ENCODE measurements around the gene TANGO6.
"Not testable (repeated sequence)": the region's sequence is repeated elsewhere in the genome, so short reads cannot be mapped to it uniquely, and the experiment has no call there.

The TANGO6 gene

GRCh38 chr16:69118468-69118867 lies 275.1 kb downstream of the TANGO6 start:
- no peak for DNase-seq (ENCODE audit: low read depth)

- DNase-seq (ENCODE audit: low read depth) = no peak
Observed at GRCh38 chr16:69118994-69119393, 275.7 kb downstream of the TANGO6 start.

DNA sequence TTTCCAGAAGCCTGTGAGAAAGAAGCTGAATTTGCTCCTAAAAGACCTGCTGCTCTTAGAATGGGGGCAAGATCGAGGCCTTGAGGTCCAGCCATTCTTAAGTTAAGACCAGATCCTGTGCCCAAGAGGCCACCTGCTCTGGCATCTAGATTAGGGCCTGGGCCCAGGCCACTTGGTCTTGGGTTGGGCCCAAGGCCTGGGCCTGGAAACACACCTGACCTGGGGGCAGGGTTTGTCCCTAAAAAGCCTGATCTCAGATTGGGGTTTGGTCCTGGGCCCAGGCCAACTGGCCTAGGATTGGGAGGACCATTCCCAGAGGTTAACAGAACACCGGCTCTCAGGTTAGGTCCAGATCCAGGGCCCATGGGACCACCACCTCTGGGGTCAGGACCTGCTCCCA lies 276.2 kb downstream of the TANGO6 start:
- DNase-seq (ENCODE audit: low read depth) = no peak

- no peak for DNase-seq (ENCODE audit: low read depth)
Observed at GRCh38 chr16:69120096-69120664, 276.8 kb downstream of the TANGO6 start.

- DNase-seq (ENCODE audit: low read depth) = no peak
Observed at GRCh38 chr16:69123910-69124309, 280.6 kb downstream of the TANGO6 start.

GRCh38 chr16:69124406-69124805 lies 281.1 kb downstream of the TANGO6 start:
- not testable (repeated sequence) for DNase-seq (ENCODE audit: low read depth)

- DNase-seq (ENCODE audit: low read depth) = not testable (repeated sequence)
Observed at GRCh38 chr16:69124961-69125360, 281.6 kb downstream of the TANGO6 start.

DNA sequence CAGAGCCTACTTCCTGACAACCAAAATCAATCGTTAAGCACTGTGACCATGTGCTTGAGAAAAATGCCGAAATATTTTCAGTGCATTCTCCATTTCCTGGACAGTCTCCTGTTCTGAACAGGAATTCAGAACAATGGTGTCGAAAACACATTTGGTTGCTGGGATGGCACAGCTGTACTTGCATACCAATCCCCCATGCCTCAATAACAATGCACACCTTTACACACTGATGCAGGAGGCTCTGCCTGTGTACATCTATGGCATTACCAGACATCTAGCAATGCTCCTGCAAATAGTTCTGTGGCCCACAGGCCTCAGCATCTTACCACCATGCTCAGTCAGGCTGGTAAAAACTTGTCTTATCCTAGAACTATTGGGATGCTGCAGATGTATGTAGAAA lies 282.9 kb downstream of the TANGO6 start:
- no peak for DNase-seq (ENCODE audit: low read depth)

DNA sequence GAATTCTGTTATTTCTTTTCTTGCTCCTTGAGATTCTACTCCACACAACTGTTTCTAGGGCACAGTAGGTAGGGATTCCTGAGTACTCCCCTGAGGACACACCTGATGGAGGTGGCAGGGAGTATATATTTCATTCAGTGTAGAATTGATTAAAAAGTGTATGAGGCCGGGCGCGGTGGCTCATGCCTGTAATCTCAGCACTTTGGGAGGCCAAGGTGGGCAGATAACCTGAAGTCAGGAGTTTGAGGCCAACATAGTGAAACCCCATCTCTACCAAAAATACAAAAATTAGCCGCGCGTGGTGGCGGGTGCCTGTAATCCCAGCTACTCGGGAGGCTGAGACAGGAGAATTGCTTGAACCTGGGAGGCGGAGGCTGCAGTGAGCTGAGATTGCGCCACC lies 283.5 kb downstream of the TANGO6 start:
- not testable (repeated sequence) for DNase-seq (ENCODE audit: low read depth)

DNA sequence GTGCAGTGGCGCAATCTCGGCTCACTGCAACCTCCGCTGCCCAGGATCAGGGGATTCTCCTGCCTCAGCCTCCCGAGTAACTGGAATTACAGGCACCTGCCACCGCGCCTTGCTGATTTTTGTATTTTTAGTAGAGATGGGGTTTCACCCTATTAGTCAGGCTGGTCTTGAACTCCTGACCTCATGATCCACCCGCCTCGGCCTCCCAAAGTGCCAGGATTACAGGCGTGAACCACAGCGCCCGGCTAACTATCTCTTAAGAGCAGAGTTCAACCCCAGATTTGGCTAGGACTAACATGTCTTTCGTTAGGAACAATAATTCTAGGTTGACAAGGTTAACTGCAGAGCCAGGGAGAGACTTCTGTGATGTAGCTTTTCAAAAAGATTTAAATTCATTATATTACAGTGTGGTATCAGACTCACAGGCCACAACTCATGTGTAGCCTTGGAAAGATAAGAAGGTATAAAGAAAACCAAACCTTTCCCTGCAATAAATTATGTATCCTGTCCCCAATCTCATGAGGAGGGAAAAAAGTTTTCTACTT lies 284.7 kb downstream of the TANGO6 start:
- no peak for DNase-seq (ENCODE audit: low read depth)

GRCh38 chr16:69130461-69130860 lies 287.1 kb downstream of the TANGO6 start:
- DNase-seq (ENCODE audit: low read depth) = no peak

GRCh38 chr16:69131167-69131838 lies 288.0 kb downstream of the TANGO6 start:
- peak; percentile 64 for DNase-seq (ENCODE audit: low read depth)

- peak; percentile 71 for DNase-seq (ENCODE audit: low read depth)
Observed at GRCh38 chr16:69131839-69132423, 288.6 kb downstream of the TANGO6 start.

GRCh38 chr16:69132424-69133252 lies 289.3 kb downstream of the TANGO6 start, which contains the start of the genes CHTF8 and UTP4:
Gene CHTF8 (minus strand): TSS chr16:69132588. CDS start chr16:69121458, 11,130 bp downstream.
Gene UTP4 (plus strand): TSS chr16:69132649. CDS start chr16:69133460, 811 bp downstream.
- DNase-seq (ENCODE audit: low read depth) = peak; percentile 76

DNA sequence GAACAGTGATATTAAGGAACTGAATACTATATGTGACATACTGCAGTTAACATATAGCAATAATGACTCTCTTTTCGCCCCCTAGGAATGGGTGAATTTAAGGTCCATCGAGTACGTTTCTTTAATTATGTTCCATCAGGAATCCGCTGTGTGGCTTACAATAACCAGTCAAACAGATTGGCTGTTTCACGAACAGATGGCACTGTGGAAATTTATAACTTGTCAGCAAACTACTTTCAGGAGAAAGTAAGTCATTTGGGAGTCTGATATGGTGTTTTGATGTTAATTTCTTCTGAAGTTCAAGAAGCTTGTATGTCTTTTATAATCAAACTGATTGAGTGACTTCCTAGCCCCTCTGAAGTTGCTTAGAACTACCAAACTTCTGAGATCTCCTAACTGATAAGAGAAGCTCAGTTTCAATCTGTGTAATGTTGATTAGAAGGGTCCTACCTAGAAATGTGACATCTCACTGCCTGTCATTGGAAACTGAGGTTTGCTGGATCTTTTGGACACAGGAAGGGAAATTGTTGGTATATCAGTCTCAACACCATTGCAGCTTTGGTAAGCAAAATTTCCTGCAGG lies 290.1 kb downstream of the TANGO6 start:
- no peak for DNase-seq (ENCODE audit: low read depth)

All from CMK (cell line).